Colonic mucosa (tissue), 4 donors: Measurements from ENCODE around the gene ACTR10. TPM values are rescaled to one million over a fixed set of nuclear protein-coding genes. Genes with fewer than 3 reads are reported as not detected.
"Not testable (repeated sequence)": the region's sequence is repeated elsewhere in the genome, so short reads cannot be mapped to it uniquely, and the experiment has no call there.

Source experiments
- DNase-seq: peaks from one replicate; pipeline ENCODE4 v3.0.0-alpha.2; 2020
- H3K27ac ChIP-seq: fragments of 200-600 bp; one replicate; pipeline ENCODE4 v1.8.0; 2021
- H3K27me3 ChIP-seq: fragments of 200-600 bp; one replicate; pipeline ENCODE4 v1.8.0; 2021
- H3K36me3 ChIP-seq: fragments of 200-600 bp; one replicate; pipeline ENCODE4 v1.8.0; 2021
- H3K4me1 ChIP-seq: fragments of 200-600 bp; one replicate; pipeline ENCODE4 v1.8.0; 2021; ENCODE audit warnings: mild to moderate bottlenecking
- H3K4me3 ChIP-seq: fragments of 200-600 bp; one replicate; pipeline ENCODE4 v1.8.0; 2021
- H3K9ac ChIP-seq, 2 donors: one replicate each; pipeline ENCODE4 v1.7.0; 2013; ENCODE audit warnings: control low read depth in 2 of 2, low read depth in 2 of 2, low read length in 2 of 2
- H3K9me3 ChIP-seq: fragments of 200-600 bp; one replicate; pipeline ENCODE4 v1.8.0; 2021
- CTCF ChIP-seq: fragments of 200-600 bp; IDR thresholded peaks from one replicate; pipeline ENCODE4 v1.8.0; 2022; ENCODE audit warnings: antibody characterized with exemption, mild to moderate bottlenecking
- intact Hi-C: fragments of 100-400 bp; cut with DNase I; formaldehyde crosslinking; loops from one replicate; pipeline ENCODE4 v1.14.1; 2022
- total RNA-seq, 2 donors: library from RNA; stranded (reverse); fragmentation: NEBNext Ultra II Directional in 1 of 2; extraction: Animal tissue kit (Norgen Biotek cat#: 25700) in 1 of 2; gene quantifications; one replicate each; pipeline ENCODE4 v1.2.1, GENCODE V29; 2021
- donor health status: healthy.
- donor health status: DM: no; HTN: no; CAD: no.
- donor health status: DM: no; HTN: no; CAD: no.

Gene ACTR10
- total RNA-seq, 2 donors from 2014 or later = 45.9 to 61.4 TPM

- intact Hi-C loops = no loop called here
- no peaks in the 10 kb centered on the region for H3K27me3 ChIP-seq
- H3K4me3 ChIP-seq = peak overlapping the region; percentile 88
- TF ChIP-seq CTCF = no peak
- H3K9ac ChIP-seq = peak overlapping the region; percentile 0 to 69
- DNase-seq = no peak
- H3K27ac ChIP-seq = peak overlapping the region; percentile 99
- no peaks in the 10 kb centered on the region for H3K9me3 ChIP-seq
- H3K36me3 ChIP-seq = no peaks in the 10 kb centered on the region
- H3K4me1 ChIP-seq = no peaks in the 10 kb centered on the region
Measured at GRCh38 chr14:58243790-58244555, 44.0 kb downstream of the ACTR10 start.

DNA sequence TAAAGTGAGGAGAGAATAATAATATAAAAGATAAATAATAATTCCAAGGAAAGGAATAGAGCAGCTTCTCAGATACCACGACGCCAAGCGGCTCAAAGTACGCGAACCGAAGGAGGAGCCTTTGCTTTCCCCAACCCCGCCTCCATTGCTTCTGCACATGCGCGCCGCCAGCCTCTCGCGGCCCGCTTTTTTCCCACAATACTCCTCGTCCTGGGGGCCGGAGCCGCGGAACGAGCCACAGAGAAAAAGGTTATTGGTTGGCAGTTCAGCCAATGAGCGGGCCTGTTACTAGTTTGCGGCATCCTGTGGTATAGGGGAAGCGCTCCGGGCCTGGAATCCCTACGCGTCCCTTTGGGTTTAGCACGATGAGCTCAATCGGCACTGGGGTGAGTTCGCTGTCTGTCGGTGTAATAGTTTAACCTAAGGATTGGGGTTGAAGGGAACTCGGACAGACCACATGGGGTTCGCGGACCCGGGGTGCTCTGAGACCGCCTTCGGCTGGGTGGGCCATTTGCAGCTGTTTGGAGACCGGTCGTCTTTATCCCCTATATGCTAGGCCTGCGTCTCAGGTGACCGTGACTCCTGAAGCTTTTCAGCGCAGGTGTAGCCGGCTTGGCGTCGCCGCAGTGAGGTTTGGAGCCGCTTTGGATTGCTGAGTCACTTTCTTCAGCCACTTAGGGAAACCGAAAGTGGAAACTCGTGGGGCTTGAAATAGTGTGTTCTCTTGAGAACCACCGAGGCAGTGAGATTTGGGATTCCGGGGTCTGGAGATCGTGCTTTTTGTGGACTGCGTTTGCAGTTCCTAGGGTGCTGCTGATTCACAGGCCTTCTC lies 44.8 kb downstream of the ACTR10 start, which contains the start of gene PSMA3:
TSS of gene PSMA3 (plus strand) at position 288 of the 832 bp plus-strand sequence. CDS start at position 366, 78 bp downstream.
- H3K27ac ChIP-seq = peak within 1 kb of the TSS; percentile 99
- H3K36me3 ChIP-seq = peaks cover 6% of the 10 kb centered on the region
- peak within 1 kb of the TSS; percentile 81 to 96 for H3K9ac ChIP-seq
- TF ChIP-seq CTCF = no peak
- no peaks in the 10 kb centered on the region for H3K27me3 ChIP-seq
- peak; percentile 98 for DNase-seq
- no peaks in the 10 kb centered on the region for H3K9me3 ChIP-seq
- peak within 1 kb of the TSS; percentile 88 for H3K4me3 ChIP-seq
- intact Hi-C loops = loop anchor here (5.0 kb wide), 1 partner anchor 53 kb away; the partner anchor contains the start of gene ARID4A
- no peaks in the 10 kb centered on the region for H3K4me1 ChIP-seq

- Histone ChIP-seq H3K4me1 (no peaks in the 10 kb centered on the region), H3K9ac (peak overlapping the region; percentile 81 to 96), H3K4me3 (peak overlapping the region; percentile 88), H3K9me3 (no peaks in the 10 kb centered on the region), H3K36me3 (peaks cover 7% of the 10 kb centered on the region), H3K27me3 (no peaks in the 10 kb centered on the region), H3K27ac (peak overlapping the region; percentile 99)
- no peak for DNase-seq
- no peak for TF ChIP-seq CTCF
- intact Hi-C loops = loop anchor here (5.0 kb wide), 1 partner anchor 52 kb away; the partner anchor contains the start of gene ARID4A
Measured at GRCh38 chr14:58245562-58245961, 45.6 kb downstream of the ACTR10 start.

- Histone ChIP-seq H3K9me3 (no peaks in the 10 kb centered on the region), H3K27me3 (no peaks in the 10 kb centered on the region), H3K4me3 (no peak overlapping the region), H3K9ac (no peak overlapping the region), H3K27ac (no peak overlapping the region), H3K4me1 (no peaks in the 10 kb centered on the region), H3K36me3 (peaks cover 7% of the 10 kb centered on the region)
- no peak for DNase-seq
- no peak for TF ChIP-seq CTCF
- intact Hi-C loops = loop anchor here (5.0 kb wide), 1 partner anchor 48 kb away; the partner anchor contains the start of gene ARID4A
Measured at GRCh38 chr14:58249611-58250010, 49.7 kb downstream of the ACTR10 start.

GRCh38 chr14:58258156-58258555 lies 58.2 kb downstream of the ACTR10 start:
- DNase-seq = no peak
- H3K4me3 ChIP-seq = no peak overlapping the region
- H3K36me3 ChIP-seq = no peaks in the 10 kb centered on the region
- H3K4me1 ChIP-seq = no peaks in the 10 kb centered on the region
- no peaks in the 10 kb centered on the region for H3K9me3 ChIP-seq
- TF ChIP-seq CTCF = no peak
- intact Hi-C loops = no loop called here
- no peak overlapping the region for H3K27ac ChIP-seq
- no peaks in the 10 kb centered on the region for H3K27me3 ChIP-seq
- no peak overlapping the region for H3K9ac ChIP-seq

- not testable (repeated sequence) for H3K4me1 ChIP-seq, H3K27ac ChIP-seq, H3K9ac ChIP-seq, H3K27me3 ChIP-seq, H3K9me3 ChIP-seq, H3K4me3 ChIP-seq, DNase-seq
- intact Hi-C loops = loop anchor here (5.0 kb wide), 1 partner anchor 45 kb away; no protein-coding TSS in a partner anchor
- peaks cover 10% of the 10 kb centered on the region for H3K36me3 ChIP-seq
Measured at GRCh38 chr14:58262005-58262404, 62.1 kb downstream of the ACTR10 start.
